Left hindlimb (tissue), 1 donor: ENCODE data around the gene OR13A1.
"Not testable (repeated sequence)": the region's sequence is repeated elsewhere in the genome, so short reads cannot be mapped to it uniquely, and the experiment has no call there.

Experiments
- DNase-seq: peaks from one replicate; pipeline ENCODE4 v3.0.0-alpha.2; 2018

OR13A1 gene

GRCh38 chr10:45280113-45280760, 35.2 kb downstream of the OR13A1 start:
- no peak for DNase-seq

DNA sequence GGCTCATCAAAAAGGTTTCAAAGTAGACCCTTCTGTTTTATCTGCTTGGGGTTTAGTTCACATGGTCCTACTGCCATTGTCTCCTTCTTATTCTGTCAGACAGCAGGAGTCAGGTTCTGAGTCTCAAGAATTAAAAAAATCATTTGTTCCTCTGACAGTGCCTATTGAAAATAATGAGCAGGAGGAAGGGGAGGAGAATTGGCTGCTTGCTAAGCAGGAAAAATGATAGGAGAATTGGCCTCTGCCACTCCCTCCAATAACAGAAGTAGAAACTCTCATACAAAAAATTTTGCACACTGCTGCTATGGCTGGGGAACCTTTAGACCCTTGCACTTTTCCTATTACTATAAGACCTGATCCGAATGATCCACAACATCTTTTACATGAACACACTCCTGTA, 35.7 kb downstream of the OR13A1 start:
- no peak for DNase-seq

- no peak for DNase-seq
Measured at GRCh38 chr10:45278860-45279498, 36.4 kb downstream of the OR13A1 start.

DNA sequence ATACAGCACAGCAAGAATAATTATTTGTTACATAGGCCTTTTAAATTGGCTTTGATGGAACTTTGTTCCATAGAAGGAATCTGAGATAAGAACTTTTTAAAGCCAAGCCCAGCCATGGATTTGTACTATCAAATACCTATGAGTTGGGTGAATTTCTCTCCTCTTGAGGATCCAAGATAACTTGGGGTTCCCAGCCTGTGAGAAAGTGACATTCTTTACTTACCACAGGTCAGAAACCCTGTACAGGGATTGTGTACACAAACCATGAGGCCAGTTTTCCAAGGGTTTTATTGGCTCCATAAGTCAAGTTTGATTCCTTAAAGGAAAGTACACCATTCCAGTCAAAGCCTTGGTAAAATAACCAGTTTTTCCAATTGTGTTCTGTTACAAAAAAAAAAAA, 39.3 kb downstream of the OR13A1 start:
- not testable (repeated sequence) for DNase-seq

- no peak for DNase-seq
Measured at GRCh38 chr10:45274364-45274763, 41.0 kb downstream of the OR13A1 start.

GRCh38 chr10:45267777-45268176, 47.6 kb downstream of the OR13A1 start:
- DNase-seq: not testable (repeated sequence)

DNA sequence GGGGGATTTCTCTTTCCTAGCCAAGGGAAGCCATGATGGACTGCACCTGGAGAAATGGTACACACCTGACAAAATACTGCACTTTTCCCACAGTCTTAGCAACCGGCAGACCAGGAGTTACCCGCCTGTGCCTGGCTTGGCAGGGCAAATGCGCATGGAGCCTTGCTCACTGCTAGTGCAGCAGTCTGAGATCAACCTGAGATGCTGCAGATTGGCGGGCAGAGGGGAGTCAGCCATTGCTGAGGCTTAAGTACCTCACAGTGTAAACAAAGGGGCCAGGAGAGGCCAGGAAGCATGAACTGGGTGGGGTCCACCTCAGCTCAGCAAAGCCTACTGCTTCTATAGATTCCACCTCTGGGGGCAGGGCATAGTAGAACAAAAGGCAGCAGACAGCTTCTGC, 49.4 kb downstream of the OR13A1 start:
- DNase-seq: no peak

DNA sequence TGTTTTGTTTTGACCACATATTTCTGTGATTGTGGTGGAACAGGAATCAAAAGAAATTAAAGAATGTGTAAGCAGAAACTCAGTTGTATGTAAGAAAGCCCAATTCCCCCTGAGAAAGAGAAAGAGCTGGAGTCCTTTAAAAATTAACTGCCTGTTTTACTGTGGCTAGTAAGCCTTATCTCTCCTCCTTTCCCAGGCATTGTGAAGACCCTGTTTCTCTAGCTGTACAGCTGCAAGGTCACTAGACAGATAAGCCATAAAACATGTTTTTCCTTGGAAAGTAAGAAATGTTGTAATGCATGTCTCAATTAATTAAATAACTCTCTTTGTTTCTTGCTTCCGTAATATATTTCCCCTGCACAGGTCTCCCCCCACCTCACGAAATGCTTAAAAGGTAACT, 53.5 kb downstream of the OR13A1 start:
- DNase-seq: no peak

- DNase-seq: no peak
Measured at GRCh38 chr10:45261243-45261775, 54.1 kb downstream of the OR13A1 start.

DNA sequence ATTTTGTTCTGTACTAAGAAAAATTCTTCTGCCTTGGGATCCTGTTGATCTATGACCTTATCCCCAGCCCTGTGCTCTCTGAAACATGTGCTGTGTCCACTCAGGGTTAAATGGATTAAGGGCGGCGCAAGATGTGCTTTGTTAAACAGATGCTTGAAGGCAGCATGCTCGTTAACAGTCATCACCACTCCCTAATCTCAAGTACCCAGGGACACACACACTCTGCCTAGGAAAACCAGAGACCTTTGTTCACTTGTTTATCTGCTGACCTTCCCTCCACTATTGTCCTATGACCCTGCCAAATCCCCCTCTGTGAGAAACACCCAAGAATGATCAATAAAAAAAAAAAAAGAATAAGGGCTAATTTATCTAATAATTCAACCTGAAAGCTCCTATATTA, 54.8 kb downstream of the OR13A1 start:
- DNase-seq: not testable (repeated sequence)

- DNase-seq: not testable (repeated sequence)
Measured at GRCh38 chr10:45259786-45260495, 55.5 kb downstream of the OR13A1 start.

- DNase-seq: no peak
Measured at GRCh38 chr10:45257600-45257999, 57.8 kb downstream of the OR13A1 start.

- no peak for DNase-seq
Measured at GRCh38 chr10:45256246-45256645, 59.2 kb downstream of the OR13A1 start.

DNA sequence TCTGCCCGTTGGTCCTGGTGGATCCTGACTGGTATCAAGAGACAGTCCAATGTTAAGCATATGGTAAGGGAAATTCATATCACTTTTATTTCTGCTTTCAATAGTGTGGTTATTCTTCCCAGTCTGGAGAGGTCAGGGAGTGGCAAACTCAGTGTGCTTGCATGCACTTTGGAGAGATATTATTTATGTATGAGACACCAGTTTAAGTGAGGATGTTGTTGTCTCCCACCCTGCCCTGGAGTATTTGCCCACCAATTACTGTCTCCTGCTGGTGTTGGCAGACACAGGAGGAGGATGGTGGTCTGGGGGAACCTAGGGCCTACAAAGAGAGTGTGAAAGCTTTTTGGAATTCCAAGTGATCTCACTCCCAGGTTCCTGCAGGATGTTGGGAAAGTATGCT, 59.7 kb downstream of the OR13A1 start:
- no peak for DNase-seq

DNA sequence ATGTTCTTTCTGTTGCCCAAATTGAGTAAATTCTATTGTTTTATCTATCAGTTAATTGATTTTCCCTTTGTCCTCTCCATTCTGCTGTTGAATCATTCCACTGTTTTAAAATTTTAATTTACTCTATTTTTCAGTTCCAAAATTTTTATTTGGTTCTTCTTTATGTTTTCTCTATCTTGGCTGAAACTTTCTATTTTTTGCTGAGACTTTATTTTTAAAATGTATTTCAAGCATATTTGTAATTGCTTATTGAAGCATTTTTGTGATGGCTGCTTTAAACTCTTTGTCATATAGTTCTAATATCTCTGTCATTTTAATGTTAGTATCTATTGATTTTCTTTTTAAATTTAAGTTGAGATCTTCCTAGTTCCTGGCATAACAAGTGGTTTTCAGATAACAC, 60.5 kb downstream of the OR13A1 start:
- no peak for DNase-seq

DNA sequence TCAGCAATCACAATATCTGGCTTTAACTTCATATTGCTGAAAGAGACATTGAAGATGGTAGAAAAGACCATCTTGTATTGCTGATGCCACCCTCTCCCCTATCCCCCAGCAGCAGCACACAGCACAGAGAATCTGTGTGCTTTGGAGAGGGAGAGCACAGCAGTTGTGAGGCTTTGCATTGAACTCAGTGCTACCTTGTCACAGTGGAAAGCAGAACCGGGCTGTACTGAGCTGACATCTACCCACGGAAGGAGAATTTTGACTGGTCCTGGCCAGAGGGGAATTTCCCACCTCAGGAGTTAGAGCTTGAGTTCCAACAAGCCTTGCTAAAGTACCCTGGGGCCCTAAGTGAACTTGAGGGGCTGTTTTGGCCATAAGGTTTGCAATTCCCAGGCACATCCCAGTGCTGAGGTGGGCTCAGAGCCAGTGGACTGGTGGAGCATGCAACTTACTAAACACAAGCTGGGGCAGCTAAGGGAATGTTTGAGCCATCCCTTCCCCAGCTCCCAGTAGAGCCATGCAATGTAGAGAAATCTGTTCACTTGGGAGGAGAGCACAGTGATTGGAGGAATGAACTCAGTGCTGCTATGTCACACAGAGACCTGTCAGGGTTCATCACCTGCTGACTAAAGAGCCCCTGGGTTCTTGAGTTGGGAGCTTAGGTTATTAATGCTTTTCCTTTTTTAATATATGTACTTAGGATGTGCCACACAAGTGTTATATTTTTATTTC, 62.1 kb downstream of the OR13A1 start:
- DNase-seq: no peak
